Neural crest cell (in vitro differentiated cells): Measurements from ENCODE around the gene LEUTX. TPM values are rescaled to one million over a fixed set of nuclear protein-coding genes. Genes with fewer than 3 reads are reported as not detected.

Source experiments
- DNase-seq: peaks from one replicate; pipeline ENCODE4 v3.0.0; 2021; ENCODE audit warnings: low read depth, mixed read lengths, low spot score
- H3K27ac Mint-ChIP-seq: one replicate; pipeline ENCODE4 v1.8.0; 2021; ENCODE audit warnings: mild to moderate bottlenecking, mixed read lengths; ENCODE audit not compliant: unreplicated experiment
- H3K27me3 Mint-ChIP-seq: 2 replicates; pipeline ENCODE4 v1.8.0; 2021; ENCODE audit warnings: low read depth, mild to moderate bottlenecking, mixed read lengths
- H3K36me3 Mint-ChIP-seq: 2 replicates; pipeline ENCODE4 v1.8.0; 2021; ENCODE audit warnings: low read depth, mild to moderate bottlenecking, mixed read lengths
- H3K4me1 Mint-ChIP-seq: 2 replicates; pipeline ENCODE4 v1.8.0; 2021; ENCODE audit warnings: mixed read lengths
- H3K4me3 Mint-ChIP-seq: one replicate; pipeline ENCODE4 v1.8.0; 2021; ENCODE audit warnings: mild to moderate bottlenecking, mixed read lengths
- H3K9me3 Mint-ChIP-seq: 2 replicates; pipeline ENCODE4 v1.8.0; 2021; ENCODE audit warnings: mixed read lengths
- total RNA-seq: library from RNA; stranded (reverse); gene quantifications from 2 replicates; pipeline ENCODE4 v1.2.1, GENCODE V29; 2021
- TF ChIP-seq, protein P1 (sequence below): fragments of 200-600 bp; sonication (generic); conservative IDR thresholded peaks from 2 replicates; pipeline ENCODE4 v1.5.0; 2021; ENCODE audit warnings: antibody characterized with exemption, mild to moderate bottlenecking

The LEUTX gene
- total RNA-seq, 1 donor from 2014 or later: not detected

DNA sequence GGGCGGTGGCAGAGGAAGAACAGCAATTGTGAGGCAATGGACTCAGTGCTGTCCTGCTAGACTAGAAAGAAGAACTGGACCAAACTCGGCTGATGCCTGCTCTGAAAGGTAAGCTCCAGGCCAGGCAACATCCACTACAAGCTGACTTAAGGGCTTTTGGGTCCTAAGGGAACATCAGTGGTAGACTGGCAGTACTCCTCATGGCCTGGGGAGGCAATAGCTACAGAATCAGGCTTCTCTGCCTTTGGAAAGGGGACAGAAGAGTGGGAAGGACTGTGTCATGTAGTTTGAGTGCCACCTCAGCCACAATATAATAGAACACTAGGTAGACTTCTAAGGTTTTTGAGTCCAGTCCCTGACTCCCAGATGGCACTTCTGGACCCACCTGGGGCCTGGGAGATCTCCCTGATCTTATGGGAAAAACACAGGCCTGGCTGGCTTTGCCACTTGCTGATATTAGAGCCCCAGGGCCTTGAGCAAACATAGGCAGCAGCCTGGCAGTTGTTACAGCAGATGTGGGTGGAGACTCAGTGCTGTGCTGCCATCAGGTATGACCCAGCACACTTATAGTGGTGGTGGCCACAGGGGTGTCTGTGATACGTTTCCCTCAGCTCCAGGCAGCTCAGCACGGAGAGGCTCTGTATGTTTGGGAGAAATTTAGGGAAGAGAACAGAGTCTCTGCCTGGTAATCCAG, 31.7 kb upstream of the LEUTX start:
- H3K4me3 Mint-ChIP-seq: no peak overlapping the region

DNA sequence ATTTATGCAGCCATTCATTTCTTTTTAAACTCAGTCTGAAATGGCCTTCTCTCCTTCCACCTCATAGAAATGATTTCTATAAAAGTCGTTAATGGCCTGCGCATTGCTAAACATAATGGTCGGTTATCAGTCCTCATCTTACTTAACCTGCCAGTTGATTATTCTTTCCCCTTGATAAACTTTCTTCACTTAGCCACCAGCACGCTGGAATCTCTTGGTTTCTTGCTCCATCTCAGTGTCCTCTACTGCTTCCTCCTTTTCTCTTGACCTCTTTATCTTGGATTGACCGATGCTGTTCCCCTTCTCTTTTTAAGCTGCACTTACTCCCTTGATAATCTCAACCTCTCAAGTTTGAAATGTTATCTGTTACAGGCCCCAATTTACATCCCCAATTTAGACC, 28.7 kb upstream of the LEUTX start:
- TF ChIP-seq, protein P1, sequence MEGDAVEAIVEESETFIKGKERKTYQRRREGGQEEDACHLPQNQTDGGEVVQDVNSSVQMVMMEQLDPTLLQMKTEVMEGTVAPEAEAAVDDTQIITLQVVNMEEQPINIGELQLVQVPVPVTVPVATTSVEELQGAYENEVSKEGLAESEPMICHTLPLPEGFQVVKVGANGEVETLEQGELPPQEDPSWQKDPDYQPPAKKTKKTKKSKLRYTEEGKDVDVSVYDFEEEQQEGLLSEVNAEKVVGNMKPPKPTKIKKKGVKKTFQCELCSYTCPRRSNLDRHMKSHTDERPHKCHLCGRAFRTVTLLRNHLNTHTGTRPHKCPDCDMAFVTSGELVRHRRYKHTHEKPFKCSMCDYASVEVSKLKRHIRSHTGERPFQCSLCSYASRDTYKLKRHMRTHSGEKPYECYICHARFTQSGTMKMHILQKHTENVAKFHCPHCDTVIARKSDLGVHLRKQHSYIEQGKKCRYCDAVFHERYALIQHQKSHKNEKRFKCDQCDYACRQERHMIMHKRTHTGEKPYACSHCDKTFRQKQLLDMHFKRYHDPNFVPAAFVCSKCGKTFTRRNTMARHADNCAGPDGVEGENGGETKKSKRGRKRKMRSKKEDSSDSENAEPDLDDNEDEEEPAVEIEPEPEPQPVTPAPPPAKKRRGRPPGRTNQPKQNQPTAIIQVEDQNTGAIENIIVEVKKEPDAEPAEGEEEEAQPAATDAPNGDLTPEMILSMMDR: no peak
- Mint-ChIP-seq H3K27ac (no peak overlapping the region), H3K4me3 (no peak overlapping the region), H3K27me3 (peaks cover 71% of the 10 kb centered on the region), H3K9me3 (no peaks in the 10 kb centered on the region), H3K36me3 (no peaks in the 10 kb centered on the region), H3K4me1 (no peaks in the 10 kb centered on the region)
- no peak for DNase-seq

More for the DNA sequence above, 31.7 kb upstream of the LEUTX start:
- DNase-seq: no peak
- peaks cover 84% of the 10 kb centered on the region for H3K27me3 Mint-ChIP-seq
- TF ChIP-seq, protein P1: no peak
- H3K36me3 Mint-ChIP-seq: no peaks in the 10 kb centered on the region
- H3K27ac Mint-ChIP-seq: no peak overlapping the region
- H3K4me1 Mint-ChIP-seq: no peaks in the 10 kb centered on the region
- H3K9me3 Mint-ChIP-seq: no peaks in the 10 kb centered on the region

DNA sequence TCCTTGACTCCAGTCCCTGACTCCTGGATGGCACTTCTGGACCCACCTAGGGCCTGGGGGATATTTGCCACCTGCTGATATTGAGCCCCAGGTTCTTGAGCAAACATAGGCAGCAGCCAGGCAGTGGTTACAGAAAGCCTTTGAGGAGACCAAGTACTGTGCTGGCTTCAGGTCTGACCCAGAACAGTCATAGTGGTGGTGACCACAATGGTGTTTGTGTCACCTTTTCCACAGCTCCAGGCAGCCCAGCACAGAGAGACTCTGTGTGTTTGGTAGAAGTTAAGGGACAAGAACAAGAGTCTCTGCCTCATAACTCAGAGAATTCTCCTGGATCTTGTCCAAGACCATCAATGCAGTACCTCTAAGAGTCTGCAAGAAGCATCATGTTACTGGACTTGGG, 26.3 kb upstream of the LEUTX start:
- TF ChIP-seq, protein P1: no peak
- Mint-ChIP-seq H3K4me3 (no peak overlapping the region), H3K27me3 (peaks cover 51% of the 10 kb centered on the region), H3K27ac (no peak overlapping the region), H3K4me1 (no peaks in the 10 kb centered on the region), H3K9me3 (no peaks in the 10 kb centered on the region), H3K36me3 (no peaks in the 10 kb centered on the region)
- DNase-seq: no peak

DNA sequence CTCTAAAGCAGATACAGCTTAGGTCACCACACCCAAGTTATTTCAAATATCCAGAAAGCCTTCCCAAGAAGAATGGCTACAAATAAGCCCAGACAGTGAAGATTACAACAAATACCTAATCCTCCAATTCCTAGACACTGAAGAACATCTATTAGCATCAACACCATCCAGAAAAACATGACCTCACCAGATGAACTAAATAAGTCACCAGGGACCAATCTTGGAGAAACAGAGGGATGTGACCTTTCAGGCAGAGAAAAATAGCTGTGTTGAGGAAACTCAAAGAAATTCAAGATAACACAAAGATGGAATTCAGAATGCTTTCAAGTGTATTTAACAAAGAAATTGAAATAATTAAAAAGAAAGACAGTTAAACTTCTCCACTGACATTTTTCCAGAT, 25.9 kb upstream of the LEUTX start:
- H3K4me1 Mint-ChIP-seq: no peaks in the 10 kb centered on the region
- TF ChIP-seq, protein P1: no peak
- DNase-seq: no peak
- H3K4me3 Mint-ChIP-seq: no peak overlapping the region
- H3K27ac Mint-ChIP-seq: no peak overlapping the region
- no peaks in the 10 kb centered on the region for H3K36me3 Mint-ChIP-seq
- no peaks in the 10 kb centered on the region for H3K9me3 Mint-ChIP-seq
- H3K27me3 Mint-ChIP-seq: peaks cover 47% of the 10 kb centered on the region

DNA sequence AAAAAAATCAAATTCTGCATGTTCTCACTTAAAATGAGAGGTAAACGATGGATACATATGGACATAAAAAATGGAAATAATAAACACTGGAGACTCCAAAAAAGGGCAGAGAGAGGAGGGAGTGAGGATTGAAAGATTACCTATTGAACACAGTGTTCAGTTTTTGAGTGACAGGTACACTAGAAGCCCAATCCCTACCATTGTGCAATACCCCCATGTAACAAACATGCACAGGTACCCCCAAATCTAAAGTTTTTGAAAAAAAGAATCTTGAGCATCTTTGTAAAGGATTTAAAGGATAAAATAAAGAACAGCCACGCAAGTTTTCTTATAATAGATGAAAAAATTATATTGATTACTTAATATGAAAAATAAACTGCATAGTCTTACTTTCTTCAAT, 24.1 kb upstream of the LEUTX start:
- TF ChIP-seq, protein P1: no peak
- no peak for DNase-seq
- Mint-ChIP-seq H3K9me3 (no peaks in the 10 kb centered on the region), H3K27ac (no peak overlapping the region), H3K36me3 (no peaks in the 10 kb centered on the region), H3K27me3 (peaks cover 49% of the 10 kb centered on the region), H3K4me1 (no peaks in the 10 kb centered on the region), H3K4me3 (no peak overlapping the region)
